Fibroblast of skin of scalp (primary cell): ENCODE data around the gene HOPX. TPM values are rescaled to one million over a fixed set of nuclear protein-coding genes. Genes with fewer than 3 reads are reported as not detected.
"Not testable (repeated sequence)": the region's sequence is repeated elsewhere in the genome, so short reads cannot be mapped to it uniquely, and the experiment has no call there.

ENCODE experiments used
- DNase-seq: peaks from one replicate; pipeline ENCODE4 v3.0.0-alpha.2; 2013
- polyA plus RNA-seq, 2 experiments: library from polyadenylated mRNA; unstranded; fragments of 120-200 nt; gene quantifications; one replicate each; pipeline ENCODE4 v1.2.1, GENCODE V29; 2013; ENCODE audit not compliant: insufficient read length in 2 of 2

The HOPX gene, protein sequence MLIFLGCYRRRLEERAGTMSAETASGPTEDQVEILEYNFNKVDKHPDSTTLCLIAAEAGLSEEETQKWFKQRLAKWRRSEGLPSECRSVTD
- polyA plus RNA-seq (2013, experiment 1 of 2; ENCODE audit: insufficient read length) = 0.34 TPM
- polyA plus RNA-seq (2013, experiment 2 of 2; ENCODE audit: insufficient read length) = 1.7 TPM

DNA sequence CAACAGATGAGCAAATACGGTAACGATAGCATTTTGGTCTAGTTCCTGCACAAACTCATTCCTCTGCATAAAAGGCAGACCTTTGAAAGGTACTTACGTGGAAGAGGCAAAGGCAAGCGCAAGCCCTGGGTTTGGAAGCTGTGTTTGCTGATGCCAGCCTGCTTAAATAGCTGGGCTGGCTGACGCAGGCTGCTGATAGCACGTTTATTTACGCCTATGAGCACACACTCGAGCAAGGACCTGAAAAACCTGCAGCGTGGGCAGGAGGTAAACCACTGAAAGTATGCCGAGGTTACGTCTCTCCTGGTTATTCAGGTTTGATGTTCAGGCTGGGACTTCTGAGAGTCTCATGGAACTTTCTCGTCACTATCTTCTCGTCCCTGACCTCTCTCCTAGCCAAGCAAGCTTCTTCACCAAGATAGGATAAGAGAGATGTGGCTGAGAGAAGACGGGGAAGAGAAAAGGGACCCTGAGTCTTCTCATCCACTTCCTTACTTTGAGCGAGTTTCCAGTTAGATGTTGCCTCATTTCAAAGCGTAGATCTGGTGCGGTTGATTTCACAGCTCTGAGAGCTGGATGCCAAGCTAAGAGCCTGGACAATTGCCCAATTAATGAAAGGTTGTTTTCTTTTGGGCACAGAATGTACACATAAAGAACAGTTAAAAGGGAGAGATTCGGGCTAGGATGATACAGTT, at the start of gene HOPX:
HOPX (minus strand) TSS at position 139 of the 695 bp plus-strand sequence. CDS start 23,480 bp downstream, outside the sequence.
- no peak for DNase-seq

GRCh38 chr4:56730097-56730496, 49.0 kb upstream of the HOPX start:
- DNase-seq = no peak

DNA sequence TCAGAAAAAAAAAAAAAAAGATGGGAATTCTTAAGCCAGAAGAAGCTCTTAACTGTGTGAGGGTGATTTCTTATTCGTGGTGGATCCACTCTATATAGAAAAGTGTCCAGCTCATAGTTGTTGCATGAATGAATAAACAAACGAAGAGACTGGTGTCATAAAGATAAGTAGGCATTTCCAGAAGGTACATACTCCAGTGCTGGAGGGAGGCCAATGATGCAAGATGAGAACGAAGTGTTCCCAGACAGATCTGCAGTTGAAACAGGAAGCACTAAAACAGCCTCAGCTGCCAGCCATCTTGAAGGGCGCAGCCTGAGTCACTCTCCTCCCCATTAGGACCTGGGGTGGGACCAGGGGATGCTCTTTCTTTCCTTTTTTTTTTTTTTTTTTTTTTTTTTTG, 47.4 kb upstream of the HOPX start:
- DNase-seq = peak; percentile 65

GRCh38 chr4:56727150-56727549, 46.1 kb upstream of the HOPX start:
- no peak for DNase-seq

- not testable (repeated sequence) for DNase-seq
Measured at GRCh38 chr4:56726593-56726992, 45.5 kb upstream of the HOPX start.

DNA sequence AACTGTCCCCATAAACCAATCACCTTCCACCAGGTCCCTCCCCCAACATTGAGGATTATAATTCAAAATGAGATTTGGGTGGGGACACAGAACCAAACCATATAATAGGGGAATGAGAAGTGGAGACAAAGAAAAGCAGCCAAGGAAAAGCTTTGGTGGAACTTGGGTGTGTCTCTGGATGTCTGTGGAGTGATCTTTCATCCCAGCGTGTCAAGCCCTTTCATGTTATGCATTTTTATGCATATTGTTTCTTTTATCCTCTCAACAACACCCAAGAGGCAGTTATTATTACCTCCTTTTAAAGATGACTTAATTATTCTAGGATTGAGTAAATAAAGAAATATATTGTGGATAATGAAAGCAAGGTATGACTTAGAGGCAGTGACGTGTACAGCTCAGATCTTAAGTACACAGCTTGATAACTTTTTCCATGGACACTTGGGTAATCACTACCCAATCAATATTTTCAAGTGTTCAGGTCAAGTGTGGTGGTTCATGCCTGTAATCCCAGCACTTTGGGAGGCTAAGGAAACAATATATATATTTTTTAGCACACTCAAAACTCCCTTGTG, 42.6 kb upstream of the HOPX start:
- no peak for DNase-seq

- DNase-seq = no peak
Measured at GRCh38 chr4:56723201-56723605, 42.1 kb upstream of the HOPX start.

DNA sequence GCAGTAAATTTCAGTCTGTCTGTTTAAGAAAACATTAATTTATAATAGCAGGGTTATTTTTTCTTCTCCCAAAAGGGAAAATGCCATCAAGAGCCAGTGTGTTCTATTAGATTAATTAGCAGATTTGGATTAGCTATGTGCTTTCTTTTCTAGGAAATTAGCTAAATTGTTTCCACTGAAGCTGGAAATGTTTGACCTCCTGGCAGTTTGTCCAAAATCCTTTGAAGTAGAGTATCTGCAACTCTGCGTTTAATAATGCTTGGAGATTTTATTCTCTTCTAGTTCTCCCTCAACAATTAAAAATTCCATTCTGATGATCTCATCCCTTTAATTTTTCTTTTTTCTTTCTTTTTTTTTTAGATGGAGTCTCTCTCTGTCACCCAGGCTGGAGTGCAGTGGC, 27.1 kb upstream of the HOPX start:
- DNase-seq = no peak

- no peak for DNase-seq
Measured at GRCh38 chr4:56705966-56706365, 24.9 kb upstream of the HOPX start.

- DNase-seq = no peak
Measured at GRCh38 chr4:56705334-56705733, 24.2 kb upstream of the HOPX start.

DNA sequence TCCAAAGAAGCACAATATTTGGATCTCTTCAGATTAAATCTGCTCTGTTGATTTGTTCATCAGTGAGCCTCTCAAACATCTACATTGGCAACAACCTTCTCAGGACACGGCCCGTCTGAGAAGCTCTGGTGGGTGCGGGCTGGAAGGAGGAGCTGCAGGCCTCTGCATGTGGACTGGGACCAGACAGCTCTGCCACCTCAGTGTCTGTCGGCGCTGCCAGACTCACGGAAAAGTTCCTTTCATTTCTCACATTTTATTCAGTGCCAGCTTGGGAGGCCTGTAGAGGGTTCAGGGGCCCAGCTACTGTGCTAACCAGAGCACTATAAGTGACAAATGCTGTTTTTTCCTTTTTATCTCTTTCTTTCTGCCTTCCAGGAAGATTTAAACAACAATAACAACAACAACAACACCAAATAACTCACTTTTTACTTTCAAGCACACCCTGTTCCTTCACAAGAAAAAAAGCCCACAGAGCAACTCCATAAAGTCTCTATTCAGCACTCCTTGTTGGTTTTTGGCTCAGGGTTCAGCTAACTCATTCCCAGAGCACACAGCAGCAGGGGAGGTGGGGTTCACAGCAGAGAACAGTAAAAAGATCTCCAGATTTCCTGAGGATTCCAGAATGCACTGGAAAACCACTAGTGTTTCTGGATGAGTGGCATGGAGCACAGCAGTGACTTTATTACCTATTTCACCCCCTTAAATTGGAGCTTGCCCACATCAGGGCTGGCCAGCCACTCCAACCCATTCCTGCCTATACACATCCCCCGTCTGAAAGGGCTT, 23.2 kb upstream of the HOPX start:
- no peak for DNase-seq

- no peak for DNase-seq
Measured at GRCh38 chr4:56703378-56703777, 22.3 kb upstream of the HOPX start.

DNA sequence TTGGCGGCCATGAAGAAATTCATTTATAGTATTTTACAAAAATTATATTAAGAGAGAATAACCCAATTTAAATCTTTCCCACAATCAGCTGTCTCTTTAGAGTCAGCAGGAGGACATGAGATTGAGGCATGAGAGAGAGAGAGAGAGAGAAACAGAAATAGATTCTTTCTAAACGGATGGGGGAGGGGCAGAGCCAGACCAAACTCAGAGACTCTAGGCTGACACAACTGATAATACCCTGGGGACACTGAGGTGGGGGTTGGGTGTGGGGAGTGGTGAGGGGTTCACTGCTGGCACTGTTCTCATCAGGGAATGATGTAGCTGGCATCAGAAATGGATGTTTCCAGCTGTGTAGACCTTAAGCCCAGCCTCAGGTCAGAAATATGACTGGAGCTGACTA, 20.5 kb upstream of the HOPX start:
- no peak for DNase-seq

DNA sequence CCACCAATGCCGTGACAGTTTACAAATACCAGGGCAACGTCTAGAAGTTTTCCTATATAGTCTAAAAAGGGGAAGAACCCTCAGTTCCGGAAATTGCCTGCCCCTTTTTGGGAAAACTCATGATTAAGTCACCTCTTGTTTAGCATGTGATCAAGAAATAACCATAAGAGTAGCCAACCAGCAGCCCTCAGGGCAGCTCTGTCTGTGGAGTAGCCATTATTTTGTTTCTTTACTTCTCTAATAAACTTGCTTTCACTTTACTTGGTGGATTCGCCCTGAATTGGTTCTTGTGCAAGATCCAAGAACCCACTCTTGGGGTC, 20.0 kb upstream of the HOPX start:
- DNase-seq = no peak

DNA sequence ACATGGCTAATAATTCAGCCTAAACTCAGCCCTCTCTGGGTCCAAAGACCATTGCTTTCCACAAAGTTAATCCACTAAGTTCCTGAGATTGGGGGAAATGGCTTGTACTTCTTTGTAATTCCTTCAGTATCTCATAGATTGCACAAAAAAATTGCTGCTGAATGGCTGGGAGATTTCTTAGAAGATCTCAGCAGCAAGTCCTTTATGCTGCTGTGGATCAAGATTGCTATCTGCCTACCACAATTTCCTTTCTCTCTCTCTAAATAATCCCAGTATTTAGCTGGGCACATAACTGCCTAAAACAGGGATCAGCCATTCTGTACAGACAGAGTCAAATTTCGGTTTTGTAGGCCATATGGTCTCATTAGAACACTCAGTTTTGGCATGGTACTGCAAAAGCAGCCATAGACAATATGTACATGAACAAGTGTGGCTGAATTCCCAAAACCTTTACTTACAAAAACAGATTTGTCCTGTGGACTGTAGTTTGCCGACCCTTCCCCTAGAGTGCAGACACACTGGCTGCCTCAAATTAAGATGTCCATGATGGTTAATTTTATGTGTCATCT, 18.5 kb upstream of the HOPX start:
- DNase-seq = no peak

GRCh38 chr4:56698329-56698728, 17.2 kb upstream of the HOPX start:
- DNase-seq = peak; percentile 45

DNA sequence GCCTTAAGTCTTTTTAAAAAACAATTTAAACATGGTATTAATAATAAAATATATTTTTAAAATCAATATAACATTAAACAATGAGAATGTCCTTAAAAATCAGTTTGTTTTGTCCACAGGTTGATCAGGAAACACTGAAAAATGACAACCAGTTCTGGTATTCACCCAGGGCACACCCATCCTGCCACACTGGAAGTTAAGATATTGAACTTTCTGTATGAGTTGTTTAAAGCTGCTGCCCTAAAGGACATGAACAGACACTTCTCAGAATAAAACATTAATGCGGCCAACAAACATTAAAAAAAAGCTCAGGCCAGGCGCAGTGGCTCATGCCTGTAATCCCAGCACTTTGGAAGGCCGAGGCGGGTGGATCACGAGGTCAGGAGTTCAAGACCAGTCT, 15.0 kb upstream of the HOPX start:
- DNase-seq = no peak

DNA sequence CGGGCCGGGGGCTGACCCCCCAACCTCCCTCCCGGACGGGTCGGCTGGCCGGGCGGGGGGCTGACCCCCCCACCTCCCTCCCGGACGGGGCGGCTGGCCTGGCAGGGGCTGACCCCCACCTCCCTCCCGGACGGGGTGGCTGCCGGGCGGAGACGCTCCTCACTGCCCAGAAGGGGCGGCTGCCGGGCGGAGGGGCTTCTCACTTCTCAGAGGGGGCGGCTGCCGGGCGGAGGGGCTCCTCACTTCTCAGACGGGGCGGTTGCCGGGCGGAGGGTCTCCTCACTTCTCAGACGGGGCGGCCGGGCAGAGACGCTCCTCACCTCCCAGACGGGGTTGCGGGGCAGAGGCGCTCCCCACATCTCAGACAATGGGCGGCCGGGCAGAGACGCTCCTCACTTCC, 12.4 kb upstream of the HOPX start:
- DNase-seq = not testable (repeated sequence)

DNA sequence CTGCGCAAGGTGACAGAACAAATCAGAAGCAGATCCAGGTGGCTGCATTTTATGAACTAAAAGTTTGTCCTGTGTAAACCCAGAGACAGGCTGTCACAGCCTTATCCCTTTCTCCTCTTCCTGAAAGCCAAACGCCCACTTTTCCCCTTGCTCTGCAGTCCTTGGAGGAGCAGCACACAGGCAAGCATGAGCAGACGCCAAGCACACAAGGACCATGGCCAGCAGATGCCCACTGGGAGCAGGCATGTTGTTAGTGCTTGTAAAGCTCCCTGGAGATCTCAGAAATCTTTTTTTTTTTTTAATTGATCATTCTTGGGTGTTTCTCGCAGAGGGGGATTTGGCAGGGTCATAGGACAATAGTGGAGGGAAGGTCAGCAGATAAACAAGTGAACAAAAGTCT, 11.5 kb upstream of the HOPX start:
- DNase-seq = no peak

DNA sequence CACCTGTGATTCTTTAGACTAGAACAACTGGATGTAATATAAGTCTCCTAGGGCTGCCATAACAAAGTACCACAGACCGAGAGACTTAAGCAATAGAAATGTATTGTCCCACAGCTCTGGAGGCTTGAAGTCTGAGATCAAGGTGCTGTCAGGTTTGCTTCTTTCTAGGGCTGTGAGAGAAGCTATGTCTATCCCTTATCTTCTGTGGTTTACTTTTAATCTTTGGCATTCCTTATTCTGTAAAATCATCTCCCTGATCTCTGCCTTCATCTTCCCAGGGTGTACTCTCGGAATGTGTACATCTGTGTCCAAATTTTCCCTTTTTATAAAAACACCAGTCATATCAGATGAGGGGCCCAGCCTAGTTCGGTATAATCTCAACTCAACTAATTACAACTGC, 10.3 kb upstream of the HOPX start:
- no peak for DNase-seq

DNA sequence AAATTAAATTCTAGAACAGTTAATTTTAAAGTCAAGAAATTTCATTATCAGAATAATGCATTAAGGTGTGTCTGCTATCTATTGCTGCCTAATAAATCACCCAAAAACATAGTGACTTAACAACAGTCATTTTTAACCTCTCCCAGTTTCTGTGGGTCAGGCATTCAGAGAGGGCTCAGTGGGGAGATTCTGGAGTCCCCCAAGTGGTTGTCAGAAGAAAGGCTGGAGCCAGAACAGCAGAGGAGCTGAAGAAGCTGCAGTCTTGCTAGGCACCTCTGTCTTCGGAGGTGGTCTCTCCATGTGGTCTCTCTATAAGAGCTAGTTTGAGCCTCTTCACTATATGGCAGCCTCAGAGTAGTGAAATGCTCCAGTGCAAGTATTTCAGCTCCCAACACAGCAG, 9.3 kb upstream of the HOPX start:
- DNase-seq = no peak

DNA sequence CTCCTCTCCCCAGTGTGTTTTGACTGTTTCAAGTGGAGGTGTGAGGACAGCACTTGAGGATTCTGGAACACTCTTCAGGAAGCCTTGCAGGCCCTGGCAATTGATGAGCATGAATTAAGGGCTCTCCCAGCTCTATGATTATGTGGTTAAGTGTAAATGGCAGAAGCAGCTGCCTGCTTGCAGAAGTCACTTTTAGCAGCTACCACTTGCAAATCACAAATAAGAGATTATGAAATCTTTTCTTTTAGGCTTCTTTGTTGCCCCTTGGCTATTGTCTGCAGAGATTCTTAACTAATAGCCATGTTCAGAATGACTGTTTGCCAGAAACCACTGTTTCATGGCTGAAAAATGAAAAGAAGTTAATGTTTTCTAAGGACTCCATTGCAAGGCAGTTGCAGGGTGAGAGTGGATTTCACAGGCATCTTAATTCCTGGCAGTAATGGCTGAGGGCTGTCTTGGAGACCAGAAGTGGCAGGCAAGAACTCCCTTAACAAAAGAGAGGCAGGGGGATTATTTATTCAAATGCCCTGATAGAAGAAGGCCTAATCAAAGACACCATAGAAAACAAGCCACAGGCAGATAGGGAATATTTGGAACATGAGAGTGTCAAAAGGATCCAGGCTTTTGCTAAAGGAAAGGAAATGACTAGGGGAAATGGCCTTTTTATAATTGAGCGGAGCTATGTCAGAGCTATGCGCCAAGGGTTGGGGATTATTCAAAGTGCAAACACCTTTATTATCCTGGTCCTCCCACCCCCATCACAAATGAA, 8.3 kb upstream of the HOPX start:
- DNase-seq = no peak
